ENCODE results near the gene POLE2.
"Not testable (repeated sequence)": the region's sequence is repeated elsewhere in the genome, so short reads cannot be mapped to it uniquely, and the experiment has no call there.

Gene POLE2

GRCh38 chr14:49687942-49688700, at the start of gene POLE2:
Gene POLE2 (minus strand): TSS chr14:49688214. CDS start chr14:49688203, 11 bp downstream.
- H3K4me1 ChIP-seq (ENCODE audit: control insufficient read depth, insufficient read depth, low read length): peaks cover 12% of the 10 kb centered on the region
- DNase-seq (ENCODE audit: low read depth): peak; percentile 83
- no peaks in the 10 kb centered on the region for H3K27me3 ChIP-seq (replicated peaks; ENCODE audit: control insufficient read depth, insufficient read depth, low read length)
- H3K4me3 ChIP-seq (ENCODE audit: low read length): peak within 1 kb of the TSS; percentile 89
- H3K36me3 ChIP-seq (ENCODE audit: control insufficient read depth, insufficient read depth, low read length, severe bottlenecking): no peaks in the 10 kb centered on the region
- peak within 1 kb of the TSS; percentile 89 for H3K9ac ChIP-seq (ENCODE audit: low read length)
- H3K9me3 ChIP-seq (ENCODE audit: control insufficient read depth, low read length): no peaks in the 10 kb centered on the region

GRCh38 chr14:49735669-49736068, 47.7 kb upstream of the POLE2 start:
- not testable (repeated sequence) for H3K9ac ChIP-seq (ENCODE audit: low read length); DNase-seq (ENCODE audit: low read depth); H3K9me3 ChIP-seq (ENCODE audit: control insufficient read depth, low read length); H3K4me1 ChIP-seq (ENCODE audit: control insufficient read depth, insufficient read depth, low read length); H3K4me3 ChIP-seq (ENCODE audit: low read length); H3K27me3 ChIP-seq (replicated peaks; ENCODE audit: control insufficient read depth, insufficient read depth, low read length)
- peaks cover 18% of the 10 kb centered on the region for H3K36me3 ChIP-seq (ENCODE audit: control insufficient read depth, insufficient read depth, low read length, severe bottlenecking)

GRCh38 chr14:49733836-49734235, 45.8 kb upstream of the POLE2 start:
- no peak overlapping the region for H3K9ac ChIP-seq (ENCODE audit: low read length)
- no peaks in the 10 kb centered on the region for H3K9me3 ChIP-seq (ENCODE audit: control insufficient read depth, low read length)
- no peaks in the 10 kb centered on the region for H3K27me3 ChIP-seq (replicated peaks; ENCODE audit: control insufficient read depth, insufficient read depth, low read length)
- H3K4me3 ChIP-seq (ENCODE audit: low read length): no peak overlapping the region
- H3K4me1 ChIP-seq (ENCODE audit: control insufficient read depth, insufficient read depth, low read length): no peaks in the 10 kb centered on the region
- no peak for DNase-seq (ENCODE audit: low read depth)
- H3K36me3 ChIP-seq (ENCODE audit: control insufficient read depth, insufficient read depth, low read length, severe bottlenecking): peaks cover 26% of the 10 kb centered on the region

GRCh38 chr14:49732896-49733295, 44.9 kb upstream of the POLE2 start:
- peaks cover 32% of the 10 kb centered on the region for H3K36me3 ChIP-seq (ENCODE audit: control insufficient read depth, insufficient read depth, low read length, severe bottlenecking)
- no peak overlapping the region for H3K9ac ChIP-seq (ENCODE audit: low read length)
- no peaks in the 10 kb centered on the region for H3K4me1 ChIP-seq (ENCODE audit: control insufficient read depth, insufficient read depth, low read length)
- no peaks in the 10 kb centered on the region for H3K9me3 ChIP-seq (ENCODE audit: control insufficient read depth, low read length)
- no peak for DNase-seq (ENCODE audit: low read depth)
- H3K4me3 ChIP-seq (ENCODE audit: low read length): no peak overlapping the region
- no peaks in the 10 kb centered on the region for H3K27me3 ChIP-seq (replicated peaks; ENCODE audit: control insufficient read depth, insufficient read depth, low read length)

GRCh38 chr14:49727171-49727570, 39.2 kb upstream of the POLE2 start:
- no peak overlapping the region for H3K4me3 ChIP-seq (ENCODE audit: low read length)
- peaks cover 48% of the 10 kb centered on the region for H3K36me3 ChIP-seq (ENCODE audit: control insufficient read depth, insufficient read depth, low read length, severe bottlenecking)
- no peaks in the 10 kb centered on the region for H3K27me3 ChIP-seq (replicated peaks; ENCODE audit: control insufficient read depth, insufficient read depth, low read length)
- no peaks in the 10 kb centered on the region for H3K4me1 ChIP-seq (ENCODE audit: control insufficient read depth, insufficient read depth, low read length)
- no peak for DNase-seq (ENCODE audit: low read depth)
- H3K9me3 ChIP-seq (ENCODE audit: control insufficient read depth, low read length): no peaks in the 10 kb centered on the region
- H3K9ac ChIP-seq (ENCODE audit: low read length): no peak overlapping the region

- not testable (repeated sequence) for H3K27me3 ChIP-seq (replicated peaks; ENCODE audit: control insufficient read depth, insufficient read depth, low read length); H3K4me1 ChIP-seq (ENCODE audit: control insufficient read depth, insufficient read depth, low read length); H3K9ac ChIP-seq (ENCODE audit: low read length); H3K9me3 ChIP-seq (ENCODE audit: control insufficient read depth, low read length); H3K4me3 ChIP-seq (ENCODE audit: low read length); DNase-seq (ENCODE audit: low read depth)
- peaks cover 43% of the 10 kb centered on the region for H3K36me3 ChIP-seq (ENCODE audit: control insufficient read depth, insufficient read depth, low read length, severe bottlenecking)
These were observed 33.9 kb upstream of the POLE2 start for GRCh38 chr14:49721733-49722435.

GRCh38 chr14:49720744-49721143, 32.7 kb upstream of the POLE2 start:
- Histone ChIP-seq H3K4me1 (ENCODE audit: control insufficient read depth, insufficient read depth, low read length) (no peaks in the 10 kb centered on the region), H3K27me3 (replicated peaks; ENCODE audit: control insufficient read depth, insufficient read depth, low read length) (no peaks in the 10 kb centered on the region), H3K36me3 (ENCODE audit: control insufficient read depth, insufficient read depth, low read length, severe bottlenecking) (peaks cover 35% of the 10 kb centered on the region), H3K4me3 (ENCODE audit: low read length) (no peak overlapping the region), H3K9ac (ENCODE audit: low read length) (no peak overlapping the region), H3K9me3 (ENCODE audit: control insufficient read depth, low read length) (no peaks in the 10 kb centered on the region)
- DNase-seq (ENCODE audit: low read depth): no peak

GRCh38 chr14:49710993-49711392, 23.0 kb upstream of the POLE2 start:
- not testable (repeated sequence) for H3K4me1 ChIP-seq (ENCODE audit: control insufficient read depth, insufficient read depth, low read length); H3K9ac ChIP-seq (ENCODE audit: low read length); H3K4me3 ChIP-seq (ENCODE audit: low read length); H3K9me3 ChIP-seq (ENCODE audit: control insufficient read depth, low read length); DNase-seq (ENCODE audit: low read depth); H3K27me3 ChIP-seq (replicated peaks; ENCODE audit: control insufficient read depth, insufficient read depth, low read length)
- peaks cover 11% of the 10 kb centered on the region for H3K36me3 ChIP-seq (ENCODE audit: control insufficient read depth, insufficient read depth, low read length, severe bottlenecking)

GRCh38 chr14:49704471-49704870, 16.5 kb upstream of the POLE2 start:
- not testable (repeated sequence) for H3K4me1 ChIP-seq (ENCODE audit: control insufficient read depth, insufficient read depth, low read length); H3K27me3 ChIP-seq (replicated peaks; ENCODE audit: control insufficient read depth, insufficient read depth, low read length); DNase-seq (ENCODE audit: low read depth); H3K9me3 ChIP-seq (ENCODE audit: control insufficient read depth, low read length); H3K4me3 ChIP-seq (ENCODE audit: low read length); H3K9ac ChIP-seq (ENCODE audit: low read length); H3K36me3 ChIP-seq (ENCODE audit: control insufficient read depth, insufficient read depth, low read length, severe bottlenecking)

GRCh38 chr14:49703965-49704364, 16.0 kb upstream of the POLE2 start:
- no peaks in the 10 kb centered on the region for H3K9me3 ChIP-seq (ENCODE audit: control insufficient read depth, low read length)
- no peak overlapping the region for H3K9ac ChIP-seq (ENCODE audit: low read length)
- no peak for DNase-seq (ENCODE audit: low read depth)
- H3K27me3 ChIP-seq (replicated peaks; ENCODE audit: control insufficient read depth, insufficient read depth, low read length): no peaks in the 10 kb centered on the region
- H3K36me3 ChIP-seq (ENCODE audit: control insufficient read depth, insufficient read depth, low read length, severe bottlenecking): peaks cover 6% of the 10 kb centered on the region
- no peak overlapping the region for H3K4me3 ChIP-seq (ENCODE audit: low read length)
- H3K4me1 ChIP-seq (ENCODE audit: control insufficient read depth, insufficient read depth, low read length): no peaks in the 10 kb centered on the region

- Histone ChIP-seq H3K36me3 (ENCODE audit: control insufficient read depth, insufficient read depth, low read length, severe bottlenecking) (peaks cover 6% of the 10 kb centered on the region), H3K4me1 (ENCODE audit: control insufficient read depth, insufficient read depth, low read length) (no peaks in the 10 kb centered on the region), H3K27me3 (replicated peaks; ENCODE audit: control insufficient read depth, insufficient read depth, low read length) (no peaks in the 10 kb centered on the region), H3K9me3 (ENCODE audit: control insufficient read depth, low read length) (no peaks in the 10 kb centered on the region), H3K9ac (ENCODE audit: low read length) (no peak overlapping the region), H3K4me3 (ENCODE audit: low read length) (no peak overlapping the region)
- no peak for DNase-seq (ENCODE audit: low read depth)
These were observed 14.7 kb upstream of the POLE2 start for GRCh38 chr14:49702725-49703124.
